HG02852 (cell line): ENCODE data around the gene COG5.

Source experiments
- ATAC-seq: cut with Tn5 transposase; IDR thresholded peaks from one replicate; pipeline ENCODE4 v1.9.1; 2021; ENCODE audit warnings: mild to moderate bottlenecking, moderate library complexity; ENCODE audit not compliant: unreplicated experiment

Gene COG5

DNA sequence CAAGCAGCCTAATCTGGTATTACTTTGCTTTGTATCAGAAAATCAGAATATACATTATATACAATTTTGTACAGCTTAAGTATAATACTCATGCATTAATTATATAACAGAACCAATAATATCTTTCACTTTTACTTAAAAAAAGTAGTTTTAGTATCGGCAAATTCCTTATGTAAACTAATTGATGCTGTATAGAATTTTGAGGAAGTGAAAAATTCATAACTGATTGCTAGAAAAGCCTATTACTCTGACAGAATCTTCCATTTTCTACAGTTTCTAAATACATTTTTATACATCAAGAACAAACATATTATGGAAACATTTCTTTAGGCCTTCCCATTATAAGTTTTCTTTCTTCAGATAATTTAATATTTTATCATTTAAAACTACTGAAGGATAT is 217.8 kb downstream of the COG5 start:
- no peak for ATAC-seq

DNA sequence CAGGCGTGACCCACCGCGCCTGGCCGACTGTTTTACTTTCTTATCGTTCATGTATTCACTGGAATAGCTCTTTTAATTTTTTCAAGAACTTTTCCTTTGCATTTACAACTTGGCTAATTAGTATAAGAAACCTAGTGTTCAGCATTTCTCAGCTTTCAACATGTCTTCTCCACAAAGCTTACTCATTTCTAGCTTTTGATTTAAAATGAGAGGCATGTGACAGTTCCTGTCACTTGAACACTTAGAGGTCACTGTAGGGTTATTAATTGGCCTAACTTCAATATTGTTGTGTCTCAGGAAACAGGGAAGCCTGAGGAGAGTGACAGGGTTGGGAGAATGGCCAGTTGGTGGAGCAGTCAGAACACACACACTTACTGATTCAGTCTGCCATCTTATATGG is 218.9 kb downstream of the COG5 start:
- ATAC-seq, result no peak

DNA sequence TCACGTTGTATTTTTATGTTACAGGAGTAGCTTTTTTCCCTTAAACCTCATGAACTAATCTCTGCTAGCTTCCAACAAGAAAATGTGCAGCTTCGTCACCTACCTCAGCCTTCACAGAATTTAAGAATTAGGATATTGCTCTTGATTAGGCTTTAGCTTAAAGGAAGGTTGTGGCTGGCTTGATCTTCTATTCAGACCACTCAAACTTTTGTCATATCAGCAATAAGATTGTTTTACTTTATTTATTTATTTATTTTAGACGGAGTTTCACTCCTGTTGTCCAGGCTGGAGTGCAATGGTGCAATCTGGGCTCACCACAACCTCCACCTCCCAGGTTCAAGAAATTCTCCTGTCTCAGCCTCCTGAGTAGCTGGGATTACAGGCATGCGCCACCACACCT is 219.4 kb downstream of the COG5 start:
- ATAC-seq, result no peak

DNA sequence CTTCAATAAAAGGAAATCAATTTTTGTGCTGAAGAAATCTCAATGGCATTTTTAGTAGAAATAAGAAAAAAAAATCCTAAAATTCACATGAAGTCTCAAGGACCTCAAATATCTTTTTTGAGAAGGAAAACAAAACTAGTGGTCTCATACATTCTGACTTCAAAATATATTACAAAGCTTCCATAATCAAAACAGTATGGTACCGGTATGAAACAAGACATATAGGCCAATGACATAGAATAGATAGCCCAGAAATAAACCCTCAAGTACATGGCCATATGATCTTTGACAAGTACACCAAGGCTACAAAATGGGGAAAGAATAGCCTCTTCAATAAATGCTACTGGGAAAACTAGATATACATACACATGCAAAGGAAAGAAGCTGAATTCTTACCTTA is 225.6 kb downstream of the COG5 start:
- ATAC-seq, result no peak

DNA sequence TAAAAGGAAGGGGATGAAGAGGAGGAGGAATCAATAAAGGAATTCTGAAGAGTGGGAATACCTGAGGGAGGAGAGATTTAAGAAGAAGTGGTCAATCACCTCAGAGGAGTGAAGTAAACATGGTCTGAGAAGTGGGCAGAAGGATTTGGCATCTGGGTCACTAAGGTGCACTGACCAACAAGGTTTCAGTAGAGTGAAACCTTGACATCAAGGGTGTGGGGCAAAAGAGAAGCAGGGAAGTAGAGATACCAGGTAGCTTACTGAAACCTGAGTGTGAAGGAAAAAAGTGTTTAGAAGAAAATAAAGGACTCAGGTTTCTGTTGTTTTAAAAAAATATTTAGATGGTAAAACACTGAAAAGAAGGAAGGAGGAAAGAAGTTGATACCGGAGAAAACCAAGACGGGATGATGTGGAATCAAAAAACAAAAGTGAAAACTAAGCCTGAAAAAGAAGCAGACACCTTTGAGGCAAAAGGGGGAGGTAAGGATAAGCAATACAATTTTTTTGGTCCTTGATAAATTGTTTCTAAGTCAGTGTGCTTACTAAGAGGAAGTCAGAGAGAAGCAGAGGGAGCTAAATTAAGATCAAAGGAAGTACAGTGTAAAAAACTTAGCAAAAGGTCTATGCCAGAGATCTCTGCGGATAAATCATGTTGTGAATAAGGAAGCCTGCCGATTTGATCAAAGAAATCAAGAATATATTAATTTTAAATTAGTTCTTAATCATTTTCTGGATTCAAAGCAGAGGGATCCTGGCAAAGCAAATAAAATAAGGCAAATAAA is 231.0 kb downstream of the COG5 start:
- peak; percentile 73 for ATAC-seq

DNA sequence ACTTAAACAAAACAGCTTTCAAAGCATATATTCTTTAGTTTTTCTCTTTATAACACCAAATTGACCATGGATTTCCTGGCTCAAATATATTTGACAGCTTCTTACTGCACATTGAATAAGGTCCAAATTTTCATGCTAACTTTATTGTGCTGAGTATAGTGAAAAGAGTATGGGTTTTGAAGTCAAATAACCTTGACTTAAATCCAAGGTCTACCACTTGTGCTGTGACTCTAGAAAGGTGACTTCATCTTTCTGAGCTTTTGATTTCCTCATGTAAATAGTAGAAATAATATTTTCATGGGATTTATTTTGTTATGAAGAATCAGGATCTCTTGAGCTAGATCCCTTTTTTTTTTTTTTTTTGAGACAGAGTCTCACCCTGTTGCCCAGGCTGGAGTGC is 233.2 kb downstream of the COG5 start:
- no peak for ATAC-seq

DNA sequence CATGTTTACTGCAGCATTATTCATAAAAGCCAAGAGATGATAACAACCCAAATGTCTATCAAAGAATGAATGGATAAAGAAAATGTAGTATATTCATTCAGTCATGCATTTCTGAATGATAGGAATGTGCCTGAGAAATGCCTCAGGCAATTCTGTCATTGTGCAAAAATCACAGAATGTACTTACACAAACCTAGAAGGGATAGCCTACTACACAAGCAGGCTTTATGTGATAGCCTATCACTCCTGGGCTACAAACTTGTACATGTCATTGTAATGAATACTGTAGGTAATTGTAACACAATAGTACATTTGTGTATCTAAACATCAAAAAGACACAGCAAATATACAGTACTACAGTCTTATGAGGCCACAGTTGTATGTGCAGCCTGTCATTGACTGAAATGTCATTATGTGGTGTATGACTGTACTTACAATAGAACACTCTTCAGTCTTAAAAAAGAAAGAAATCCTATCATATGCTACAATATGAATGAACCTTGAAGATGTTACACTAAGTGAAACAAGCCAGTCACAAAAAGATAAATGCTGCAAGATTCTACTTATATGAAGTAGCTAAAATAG is 235.6 kb downstream of the COG5 start:
- no peak for ATAC-seq

DNA sequence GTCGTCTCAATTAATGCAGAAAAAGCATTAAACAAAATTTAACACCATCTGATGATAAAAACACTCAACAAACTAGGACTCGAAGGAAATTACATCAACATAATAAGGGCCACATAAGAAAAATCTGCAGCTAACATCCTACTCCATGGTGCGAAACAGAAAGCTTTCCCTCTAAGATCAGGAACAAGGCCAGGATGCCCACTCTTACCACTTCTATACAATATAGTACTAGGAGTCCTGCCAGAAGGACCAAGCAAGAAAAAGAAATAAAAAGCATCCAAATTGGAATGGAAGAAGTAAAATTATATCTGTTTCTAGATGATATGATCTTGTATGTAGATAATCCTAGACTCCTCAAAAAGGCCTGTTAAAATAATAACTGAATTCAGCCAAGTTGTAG is 237.7 kb downstream of the COG5 start:
- no peak for ATAC-seq

DNA sequence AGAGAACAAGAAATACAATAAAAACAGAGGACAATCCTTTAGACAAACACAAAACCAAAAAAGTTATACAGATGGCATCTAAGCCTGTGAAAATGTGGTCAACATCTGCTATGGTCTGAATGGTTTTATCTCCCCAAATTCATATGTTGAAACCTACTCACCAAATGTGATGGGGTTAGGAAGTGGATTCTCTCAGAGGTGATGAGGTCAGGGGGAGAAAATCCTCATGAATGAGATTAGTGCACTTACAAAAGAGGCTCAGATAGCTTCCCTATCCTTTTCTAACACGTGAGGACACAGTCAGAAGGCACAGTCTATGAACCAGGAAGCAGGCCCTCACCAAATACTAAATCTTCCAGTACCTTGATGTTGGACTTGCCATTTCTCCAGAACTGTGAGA is 241.7 kb downstream of the COG5 start:
- ATAC-seq, result no peak

DNA sequence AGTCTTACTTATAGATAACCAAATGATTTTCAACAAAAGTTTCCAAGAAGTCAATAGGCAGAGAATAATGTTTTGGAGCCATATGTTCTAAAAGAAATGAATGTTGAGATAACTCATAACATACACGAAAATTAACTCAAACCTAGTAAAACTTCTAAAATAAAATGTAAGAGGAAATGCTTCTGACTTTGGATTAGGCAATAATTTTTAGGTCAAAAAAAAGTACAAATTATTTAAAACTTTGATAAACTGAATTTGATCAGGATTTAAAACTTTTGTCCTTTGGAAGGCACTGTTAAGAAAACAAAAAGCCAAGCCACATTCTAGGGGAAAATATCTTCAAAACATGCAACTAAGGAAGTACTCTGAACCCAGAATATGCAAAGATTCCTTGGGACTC is 242.1 kb downstream of the COG5 start:
- ATAC-seq, result no peak

DNA sequence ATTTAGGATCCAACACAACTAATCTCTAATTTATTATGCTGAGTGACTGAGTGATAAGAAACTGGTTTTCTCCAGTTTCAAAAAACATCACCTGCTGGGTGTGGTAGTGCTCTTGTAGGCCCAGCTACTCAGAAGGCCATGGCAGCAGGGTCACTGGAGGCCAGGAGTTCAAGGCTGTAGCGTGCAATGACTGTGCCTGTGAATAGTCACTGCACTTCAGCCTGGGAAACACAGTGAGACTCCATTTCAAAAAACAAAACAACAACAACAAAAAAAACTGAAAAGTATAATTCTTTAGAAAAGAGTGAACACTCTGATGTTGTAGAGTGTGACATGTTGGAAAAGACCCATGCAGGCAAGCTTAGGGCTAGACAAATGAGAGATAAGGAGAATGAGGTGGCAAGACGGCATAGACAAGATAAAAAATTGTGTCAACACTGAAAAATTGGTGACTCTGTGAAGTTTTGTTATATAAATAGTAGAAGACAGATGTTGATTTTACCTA is 243.9 kb downstream of the COG5 start:
- ATAC-seq, result no peak

DNA sequence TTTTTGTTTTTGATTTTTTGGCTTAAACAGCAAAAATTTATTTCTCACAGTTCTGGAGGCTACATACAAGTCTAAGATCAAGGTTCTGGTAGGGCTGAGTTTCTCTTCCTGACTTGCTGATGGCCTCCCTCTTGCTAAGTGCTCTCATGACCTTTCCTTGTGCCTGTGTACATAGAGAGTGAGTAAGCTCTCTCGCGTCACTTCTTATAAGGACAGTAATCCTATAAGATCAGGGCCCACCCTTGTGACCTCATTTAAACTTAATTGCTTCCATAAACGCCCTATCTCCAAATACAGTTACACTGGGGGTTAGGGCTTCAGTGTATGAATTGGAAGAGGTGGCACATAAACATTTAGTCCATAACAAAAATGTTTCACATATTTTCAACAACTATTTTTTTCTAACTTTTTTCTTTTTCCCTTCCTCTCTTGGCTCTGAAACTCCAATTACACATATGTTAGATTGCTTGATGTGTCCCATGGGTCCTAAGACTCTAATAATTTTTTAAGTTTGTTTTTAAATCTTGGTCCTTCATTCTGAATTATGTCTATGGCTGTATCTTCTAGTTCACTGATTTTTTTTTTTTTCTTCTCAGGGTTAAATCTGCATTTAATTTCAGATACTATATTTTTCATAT is 245.1 kb downstream of the COG5 start:
- no peak for ATAC-seq

DNA sequence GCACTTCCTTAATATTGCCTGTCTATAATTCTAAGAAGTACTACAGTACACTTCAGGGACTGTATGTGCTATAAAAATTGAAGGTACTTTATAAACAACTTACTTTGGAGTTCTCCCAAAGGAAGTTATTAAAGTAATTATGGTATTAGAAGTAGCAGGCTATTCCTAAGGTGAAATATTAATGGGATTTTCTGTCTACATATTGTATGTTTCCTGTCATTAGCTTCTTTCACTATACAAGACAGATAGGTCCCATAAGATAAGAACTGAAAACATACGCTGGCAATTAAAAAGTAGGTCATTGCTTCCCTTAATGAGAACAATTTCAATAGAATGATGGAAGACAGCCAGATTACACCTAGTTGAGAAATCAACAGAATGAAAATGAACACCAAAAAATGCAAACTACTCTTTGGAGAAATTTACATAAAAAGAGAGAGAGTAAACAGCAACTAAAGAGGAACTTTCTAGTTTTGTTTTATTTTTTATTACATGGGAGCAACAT is 248.0 kb downstream of the COG5 start:
- ATAC-seq, result no peak

DNA sequence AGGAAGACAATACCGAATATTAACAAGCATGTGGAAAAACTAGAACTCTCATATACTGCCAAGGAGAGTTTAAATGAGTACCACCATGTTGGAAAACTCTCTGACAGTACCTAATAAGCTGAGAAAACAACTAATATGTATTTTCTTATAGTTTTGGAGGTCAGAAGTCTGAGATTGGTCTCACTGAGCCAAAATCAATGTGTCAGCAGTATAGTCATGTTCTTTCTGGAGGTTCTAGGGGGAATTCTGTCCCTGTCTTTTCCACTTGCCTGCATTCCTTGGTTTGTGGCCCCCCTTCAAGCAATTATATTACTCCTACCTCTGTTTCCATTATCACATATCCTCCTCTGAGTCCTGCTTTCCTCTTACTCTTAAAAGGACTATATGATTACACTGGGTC is 250.4 kb downstream of the COG5 start:
- ATAC-seq, result no peak

DNA sequence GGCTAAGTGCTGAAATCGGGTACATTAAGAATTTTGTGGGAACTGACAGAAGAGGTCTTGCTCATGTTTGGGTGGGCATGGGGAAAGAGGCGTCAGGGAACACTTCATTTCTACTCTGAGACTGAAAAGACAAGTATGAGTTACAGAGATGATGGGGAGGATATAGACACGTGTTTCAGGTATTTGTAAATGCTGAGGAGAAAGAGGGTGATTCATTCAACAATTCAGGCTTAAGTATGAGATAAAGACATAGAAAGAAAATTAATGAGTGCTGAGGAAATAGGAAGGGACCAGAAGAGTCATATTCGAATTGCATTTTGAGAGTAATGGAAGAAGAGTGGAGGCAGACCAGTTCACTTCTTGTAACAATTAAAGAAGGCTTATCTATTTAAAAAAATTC is 251.3 kb downstream of the COG5 start:
- no peak for ATAC-seq

DNA sequence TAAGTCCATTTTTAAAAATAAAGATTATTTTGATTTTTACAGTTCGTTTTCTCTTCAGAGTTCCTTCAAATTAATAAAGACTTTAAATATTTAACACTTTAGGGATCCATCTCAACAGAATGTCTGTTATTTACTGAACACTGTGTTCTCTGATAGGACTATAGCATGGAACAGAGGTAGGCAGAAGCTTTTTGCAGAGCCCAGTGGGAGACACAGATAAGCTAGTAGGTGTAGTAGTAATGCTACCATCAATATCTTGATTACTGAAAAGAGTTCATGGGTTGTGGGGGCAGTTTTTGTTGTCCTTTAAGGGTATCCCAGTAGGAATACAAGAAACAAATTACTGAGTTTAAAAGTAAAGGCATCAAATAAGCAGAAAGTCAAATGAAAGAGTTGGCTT is 254.4 kb downstream of the COG5 start:
- ATAC-seq, result no peak

DNA sequence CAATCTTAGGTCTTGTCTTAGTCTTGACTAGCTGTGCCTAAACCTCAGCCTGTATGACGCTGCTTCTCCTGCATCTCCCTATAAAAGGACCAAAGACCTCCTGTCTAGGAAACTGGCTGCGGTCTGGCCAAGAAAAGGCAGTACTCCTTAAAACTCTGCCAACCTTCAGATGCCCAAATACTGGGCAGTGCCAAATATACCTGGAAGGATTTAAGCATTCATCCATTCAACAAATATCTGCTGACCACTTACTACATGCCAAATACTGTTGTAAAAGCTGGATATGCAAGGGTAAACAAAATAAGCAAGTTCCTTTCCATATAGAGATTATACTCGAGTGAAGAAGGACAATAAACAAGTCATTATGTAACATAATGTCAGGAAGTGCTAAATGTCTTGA is 259.1 kb downstream of the COG5 start:
- ATAC-seq, result no peak

DNA sequence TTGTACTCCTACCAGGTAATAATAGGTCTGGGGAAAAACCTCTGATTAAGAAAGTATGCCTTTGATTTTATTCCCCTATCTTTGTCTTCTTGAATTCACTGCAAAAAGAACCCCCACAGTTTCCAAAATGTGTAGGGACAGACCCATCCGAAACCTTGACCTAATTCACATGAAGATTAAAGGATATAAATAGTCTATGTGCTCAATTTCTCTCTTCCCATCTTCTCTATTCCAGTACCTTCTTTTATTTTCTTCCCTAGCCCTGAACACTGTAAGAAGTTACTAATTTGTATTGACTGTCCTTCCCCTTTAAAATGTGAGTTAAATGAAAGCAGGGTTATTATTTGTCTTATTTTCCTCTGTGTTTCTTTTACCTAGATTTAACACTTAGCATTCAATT is 259.7 kb downstream of the COG5 start:
- ATAC-seq, result no peak

DNA sequence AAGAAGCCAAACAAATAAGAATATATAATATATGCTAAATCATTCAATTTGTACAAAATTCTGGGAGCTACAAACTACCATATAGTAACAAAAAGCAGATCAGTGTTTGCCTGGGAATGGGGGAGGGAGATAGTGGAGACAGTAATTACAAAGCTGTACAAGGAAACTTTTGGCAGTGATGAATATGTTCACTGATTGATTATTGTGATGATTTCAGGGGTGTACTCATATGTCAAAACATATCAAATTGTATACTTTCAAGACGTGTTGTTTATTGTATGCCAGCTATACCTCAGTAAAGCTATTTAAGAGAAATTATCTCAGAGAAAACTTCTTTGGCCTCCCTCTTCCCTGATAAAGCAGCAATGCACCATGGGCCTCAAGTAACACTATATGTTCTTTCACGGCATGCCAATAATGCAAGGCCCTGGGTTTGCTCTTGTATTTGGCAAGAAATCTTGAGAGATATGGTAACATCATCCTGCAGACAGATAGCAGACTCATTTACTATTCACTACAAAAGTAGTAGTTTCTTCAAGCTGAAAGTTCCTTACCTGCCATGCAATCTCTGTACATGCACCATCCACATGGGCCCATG is 261.4 kb downstream of the COG5 start:
- no peak for ATAC-seq

DNA sequence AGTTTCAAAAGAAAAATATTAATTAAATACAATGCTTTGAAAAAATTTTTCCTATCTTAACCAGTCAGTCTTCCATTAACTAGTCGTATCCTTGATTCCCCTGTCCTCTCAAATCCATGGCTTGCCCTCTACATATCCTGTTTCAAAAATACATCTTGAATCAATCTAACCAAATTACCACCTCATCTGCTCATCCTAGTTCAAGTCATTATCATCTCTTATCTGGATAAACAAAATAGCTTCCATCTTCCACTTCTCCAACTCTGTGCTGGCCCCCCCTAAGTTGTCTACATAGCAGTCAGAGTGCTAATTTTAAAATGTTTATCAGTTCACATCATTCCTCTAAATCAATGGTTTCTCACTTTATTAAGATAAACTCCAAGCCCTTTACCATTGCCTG is 269.5 kb downstream of the COG5 start:
- no peak for ATAC-seq

DNA sequence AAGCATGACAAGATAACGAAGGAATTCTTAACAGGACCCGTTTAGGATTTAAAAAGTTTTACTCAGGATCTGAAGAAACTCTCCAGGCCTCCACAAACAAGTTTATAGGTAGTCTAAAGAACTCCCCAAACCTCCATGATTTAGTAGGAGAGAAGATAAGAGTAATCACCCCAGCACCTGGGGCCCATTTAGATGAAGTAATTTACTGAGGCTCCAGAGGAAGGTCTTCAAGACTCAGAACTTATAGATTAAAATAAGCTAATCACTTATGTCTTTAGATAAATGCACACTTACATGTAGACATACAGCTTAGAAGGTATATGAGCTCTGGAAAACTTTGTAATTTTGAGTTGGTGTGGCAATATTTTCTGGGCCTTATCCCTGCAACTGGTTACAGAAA is 271.1 kb downstream of the COG5 start:
- no peak for ATAC-seq

DNA sequence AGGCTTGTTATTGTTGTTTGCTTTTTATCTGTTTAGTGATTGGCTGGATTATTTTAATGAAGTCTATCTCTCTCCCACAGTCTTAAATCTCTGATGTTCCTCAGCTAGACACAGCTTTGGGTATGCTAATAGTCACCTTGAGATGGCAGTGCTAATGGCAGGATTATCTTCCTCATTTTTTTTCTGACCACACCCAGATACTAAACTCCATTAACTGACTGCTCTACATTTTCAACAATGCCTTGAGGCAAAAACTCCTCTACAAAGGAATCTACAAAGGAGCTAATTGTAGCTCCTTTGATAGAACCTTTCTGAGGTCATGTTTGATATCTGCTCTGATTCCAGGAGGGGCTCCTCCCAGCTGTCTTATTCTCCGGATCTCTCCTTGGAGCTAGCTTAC is 272.3 kb downstream of the COG5 start:
- ATAC-seq, result no peak
